ENCODE measurements around the gene CYP4F3. TPM values are rescaled to one million over a fixed set of nuclear protein-coding genes. Genes with fewer than 3 reads are reported as not detected.
"Not testable (repeated sequence)": the region's sequence is repeated elsewhere in the genome, so short reads cannot be mapped to it uniquely, and the experiment has no call there.

The CYP4F3 gene, protein sequence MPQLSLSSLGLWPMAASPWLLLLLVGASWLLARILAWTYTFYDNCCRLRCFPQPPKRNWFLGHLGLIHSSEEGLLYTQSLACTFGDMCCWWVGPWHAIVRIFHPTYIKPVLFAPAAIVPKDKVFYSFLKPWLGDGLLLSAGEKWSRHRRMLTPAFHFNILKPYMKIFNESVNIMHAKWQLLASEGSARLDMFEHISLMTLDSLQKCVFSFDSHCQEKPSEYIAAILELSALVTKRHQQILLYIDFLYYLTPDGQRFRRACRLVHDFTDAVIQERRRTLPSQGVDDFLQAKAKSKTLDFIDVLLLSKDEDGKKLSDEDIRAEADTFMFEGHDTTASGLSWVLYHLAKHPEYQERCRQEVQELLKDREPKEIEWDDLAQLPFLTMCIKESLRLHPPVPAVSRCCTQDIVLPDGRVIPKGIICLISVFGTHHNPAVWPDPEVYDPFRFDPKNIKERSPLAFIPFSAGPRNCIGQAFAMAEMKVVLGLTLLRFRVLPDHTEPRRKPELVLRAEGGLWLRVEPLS
- not detected for polyA plus RNA-seq (2013, experiment 1 of 2)
- polyA plus RNA-seq (2013, experiment 2 of 2), result not detected

DNA sequence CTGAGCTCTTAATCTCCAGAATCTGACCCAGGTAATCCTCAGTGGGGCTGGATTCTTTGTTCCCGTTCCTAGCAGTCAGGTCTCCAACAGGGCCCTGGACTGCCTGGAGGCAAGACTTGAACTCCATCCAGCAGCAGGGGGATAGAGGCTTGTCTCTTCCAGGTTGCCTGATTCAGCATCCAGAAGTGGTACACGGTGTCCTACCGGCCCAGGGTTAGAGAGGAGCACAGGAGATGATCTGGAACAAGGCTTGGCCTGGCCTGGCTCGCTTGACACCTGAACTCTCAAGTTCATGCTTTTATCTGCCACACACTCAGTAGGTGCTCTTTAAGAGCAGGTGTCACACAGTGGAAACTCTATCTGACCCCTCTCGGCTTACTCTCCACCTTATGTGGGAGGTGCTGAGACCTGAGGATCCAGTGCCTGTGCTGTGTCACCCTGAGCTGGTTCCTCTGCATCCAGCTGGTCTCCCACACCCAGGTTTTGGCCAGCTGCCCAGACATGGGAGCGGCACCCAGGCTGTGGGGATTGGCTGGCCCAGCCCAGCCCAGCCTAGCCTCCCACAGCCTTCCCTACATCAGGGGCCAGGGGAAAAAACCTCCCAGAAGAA, at the start of gene CYP4F3:
Gene CYP4F3, plus strand, starts transcription at position 604 of the 610 bp plus-strand sequence. CDS start 519 bp downstream, outside the sequence.
- Histone ChIP-seq H2AK5ac (ENCODE audit: low read length) (no peak within 1 kb of the TSS), H4K5ac (ENCODE audit: low read length) (no peak within 1 kb of the TSS), H3K23ac (ENCODE audit: low read length) (no peak within 1 kb of the TSS), H2BK15ac (replicated peaks; ENCODE audit: low read depth) (no peak within 1 kb of the TSS), H2BK5ac (ENCODE audit: low read length) (no peak within 1 kb of the TSS), H3K36me3 (ENCODE audit: control insufficient read depth, insufficient read depth, low read length) (no peaks in the 10 kb centered on the region), H3K9ac (ENCODE audit: low read length) (no peak within 1 kb of the TSS), H3K18ac (ENCODE audit: low read length) (no peak within 1 kb of the TSS), H3K4ac (ENCODE audit: low read depth, low read length) (no peak within 1 kb of the TSS), H3K79me1 (ENCODE audit: low read length) (no peaks in the 10 kb centered on the region), H3K27ac (ENCODE audit: low read depth, low read length) (no peak within 1 kb of the TSS), H3K4me1 (ENCODE audit: control insufficient read depth, low read depth, low read length) (no peaks in the 10 kb centered on the region), H3K79me2 (ENCODE audit: control insufficient read depth, insufficient read depth, low read length) (no peaks in the 10 kb centered on the region), H2BK120ac (ENCODE audit: low read depth, low read length) (no peak within 1 kb of the TSS), H3K56ac (ENCODE audit: low read length) (no peak within 1 kb of the TSS), H4K8ac (ENCODE audit: low read depth, low read length) (no peak within 1 kb of the TSS), H3K4me3 (ENCODE audit: low read length) (no peak within 1 kb of the TSS), H3K27me3 (ENCODE audit: insufficient read depth, low read length, poor library complexity) (no peaks in the 10 kb centered on the region), H3K4me2 (ENCODE audit: low read length) (no peak within 1 kb of the TSS)
- DNase-seq, result no peak
- WGBS (ENCODE audit: extremely low coverage, insufficient coverage, low lambda C conversion rate), result no CpG with 5 or more reads among the region's 6 CpGs

DNA sequence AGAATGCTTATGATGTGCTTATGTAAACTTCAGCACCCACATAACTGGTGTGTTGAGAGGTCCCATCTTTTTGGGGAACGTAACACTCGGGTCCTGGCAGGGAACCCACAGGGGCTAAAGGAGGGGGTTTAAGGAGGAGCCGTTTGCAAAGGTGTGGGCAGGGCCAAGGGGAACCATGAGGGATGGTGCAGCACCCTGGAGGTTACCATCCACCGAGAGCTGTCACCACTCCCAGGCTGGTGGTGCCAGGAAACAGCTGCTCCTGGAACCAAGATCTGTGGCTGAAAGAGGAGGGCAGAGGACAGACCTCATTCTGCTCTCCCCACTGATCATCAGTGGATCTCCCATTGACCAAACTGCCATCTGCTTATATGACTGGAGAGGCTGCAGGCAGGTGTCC, 48.9 kb upstream of the CYP4F3 start:
- Histone ChIP-seq H2BK5ac (ENCODE audit: low read length) (no peak overlapping the region), H3K36me3 (ENCODE audit: control insufficient read depth, insufficient read depth, low read length) (no peaks in the 10 kb centered on the region), H2BK15ac (replicated peaks; ENCODE audit: low read depth) (no peak overlapping the region), H3K4ac (ENCODE audit: low read depth, low read length) (no peak overlapping the region), H4K5ac (ENCODE audit: low read length) (no peak overlapping the region), H3K79me1 (ENCODE audit: low read length) (no peaks in the 10 kb centered on the region), H3K4me3 (ENCODE audit: low read length) (no peak overlapping the region), H3K23ac (ENCODE audit: low read length) (no peak overlapping the region), H3K9ac (ENCODE audit: low read length) (no peak overlapping the region), H3K4me1 (ENCODE audit: control insufficient read depth, low read depth, low read length) (no peaks in the 10 kb centered on the region), H3K18ac (ENCODE audit: low read length) (no peak overlapping the region), H3K27me3 (ENCODE audit: insufficient read depth, low read length, poor library complexity) (no peaks in the 10 kb centered on the region), H3K27ac (ENCODE audit: low read depth, low read length) (no peak overlapping the region), H2AK5ac (ENCODE audit: low read length) (no peak overlapping the region), H3K56ac (ENCODE audit: low read length) (no peak overlapping the region), H2BK120ac (ENCODE audit: low read depth, low read length) (no peak overlapping the region), H3K79me2 (ENCODE audit: control insufficient read depth, insufficient read depth, low read length) (no peaks in the 10 kb centered on the region), H3K4me2 (ENCODE audit: low read length) (no peak overlapping the region), H4K8ac (ENCODE audit: low read depth, low read length) (no peak overlapping the region)
- no peak for DNase-seq
- no CpG with 5 or more reads among the region's 4 CpGs for WGBS (ENCODE audit: extremely low coverage, insufficient coverage, low lambda C conversion rate)

DNA sequence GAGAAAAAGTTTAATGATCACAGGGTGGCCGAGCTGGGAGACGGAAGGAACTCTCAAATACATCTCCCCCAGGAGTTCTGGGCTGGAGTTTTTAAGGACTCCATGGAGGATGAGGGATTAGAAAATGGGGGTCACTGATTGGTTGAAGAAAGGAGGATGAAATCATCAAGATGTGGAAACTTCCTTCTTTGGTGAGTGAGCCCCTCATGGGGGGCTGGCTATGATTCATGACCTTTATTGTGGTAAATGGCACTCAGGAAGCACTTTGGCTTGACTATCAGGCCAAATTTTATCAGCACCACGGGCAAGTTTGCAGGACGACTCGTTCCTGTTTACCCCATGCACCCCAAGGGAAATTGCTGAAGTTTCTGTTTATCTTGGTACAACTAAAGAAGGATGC, 48.2 kb upstream of the CYP4F3 start:
- H2BK5ac ChIP-seq (ENCODE audit: low read length); H3K56ac ChIP-seq (ENCODE audit: low read length); H3K23ac ChIP-seq (ENCODE audit: low read length); H3K9ac ChIP-seq (ENCODE audit: low read length); H3K79me1 ChIP-seq (ENCODE audit: low read length); H2AK5ac ChIP-seq (ENCODE audit: low read length); H3K27me3 ChIP-seq (ENCODE audit: insufficient read depth, low read length, poor library complexity); H2BK15ac ChIP-seq (replicated peaks; ENCODE audit: low read depth); H3K27ac ChIP-seq (ENCODE audit: low read depth, low read length); DNase-seq; H3K4me1 ChIP-seq (ENCODE audit: control insufficient read depth, low read depth, low read length); H3K79me2 ChIP-seq (ENCODE audit: control insufficient read depth, insufficient read depth, low read length); H3K4me3 ChIP-seq (ENCODE audit: low read length); H3K4me2 ChIP-seq (ENCODE audit: low read length); H3K36me3 ChIP-seq (ENCODE audit: control insufficient read depth, insufficient read depth, low read length); H2BK120ac ChIP-seq (ENCODE audit: low read depth, low read length); H4K5ac ChIP-seq (ENCODE audit: low read length); H3K4ac ChIP-seq (ENCODE audit: low read depth, low read length); H3K18ac ChIP-seq (ENCODE audit: low read length); H4K8ac ChIP-seq (ENCODE audit: low read depth, low read length): not testable (repeated sequence)
- no CpG with 5 or more reads among the region's 5 CpGs for WGBS (ENCODE audit: extremely low coverage, insufficient coverage, low lambda C conversion rate)

DNA sequence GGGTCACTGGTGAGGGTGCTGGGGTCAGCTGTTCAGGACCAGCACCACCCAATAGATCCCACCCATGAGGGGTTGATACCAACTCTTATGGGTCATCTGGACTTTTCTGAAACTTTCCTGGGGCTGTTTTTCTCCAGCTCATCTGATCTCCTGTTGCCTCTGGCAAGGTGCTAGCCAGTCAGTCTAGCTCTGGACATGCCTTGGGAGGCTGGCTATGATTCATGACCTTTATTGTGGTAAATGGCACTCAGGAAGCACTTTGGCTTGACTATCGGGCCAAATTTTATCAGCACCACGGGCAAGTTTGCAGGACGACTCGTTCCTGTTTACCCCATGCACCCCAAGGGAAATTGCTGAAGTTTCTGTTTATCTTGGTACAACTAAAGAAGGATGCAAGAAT, 46.9 kb upstream of the CYP4F3 start:
- H3K27me3 ChIP-seq (ENCODE audit: insufficient read depth, low read length, poor library complexity); H4K5ac ChIP-seq (ENCODE audit: low read length); H3K4ac ChIP-seq (ENCODE audit: low read depth, low read length); H3K36me3 ChIP-seq (ENCODE audit: control insufficient read depth, insufficient read depth, low read length); H3K4me3 ChIP-seq (ENCODE audit: low read length); H2AK5ac ChIP-seq (ENCODE audit: low read length); DNase-seq; H4K8ac ChIP-seq (ENCODE audit: low read depth, low read length); H3K56ac ChIP-seq (ENCODE audit: low read length); H3K9ac ChIP-seq (ENCODE audit: low read length); H3K4me1 ChIP-seq (ENCODE audit: control insufficient read depth, low read depth, low read length); H2BK15ac ChIP-seq (replicated peaks; ENCODE audit: low read depth); H3K18ac ChIP-seq (ENCODE audit: low read length); H3K23ac ChIP-seq (ENCODE audit: low read length); H3K79me1 ChIP-seq (ENCODE audit: low read length); H2BK120ac ChIP-seq (ENCODE audit: low read depth, low read length); H2BK5ac ChIP-seq (ENCODE audit: low read length); H3K27ac ChIP-seq (ENCODE audit: low read depth, low read length); H3K79me2 ChIP-seq (ENCODE audit: control insufficient read depth, insufficient read depth, low read length); H3K4me2 ChIP-seq (ENCODE audit: low read length): not testable (repeated sequence)
- no CpG with 5 or more reads among the region's 4 CpGs for WGBS (ENCODE audit: extremely low coverage, insufficient coverage, low lambda C conversion rate)

DNA sequence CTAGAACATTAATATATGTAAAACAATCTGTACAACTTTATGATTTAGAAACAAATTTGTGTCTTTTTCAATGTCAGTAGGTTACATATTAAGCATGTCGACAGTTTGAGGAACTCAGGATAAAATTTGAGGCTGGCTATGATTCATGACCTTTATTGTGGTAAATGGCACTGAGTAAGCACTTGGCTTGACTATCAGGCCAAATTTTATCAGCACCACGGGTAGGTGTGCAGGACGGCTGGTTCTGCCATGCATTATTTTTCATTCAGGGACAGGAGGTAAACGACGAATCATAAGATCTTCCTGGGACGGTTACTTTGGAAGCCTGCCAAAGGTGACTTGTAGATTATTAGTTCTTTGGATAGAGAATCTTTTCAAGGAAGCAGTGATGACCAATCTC, 45.6 kb upstream of the CYP4F3 start:
- Histone ChIP-seq H3K18ac (ENCODE audit: low read length) (no peak overlapping the region), H3K23ac (ENCODE audit: low read length) (no peak overlapping the region), H3K4ac (ENCODE audit: low read depth, low read length) (no peak overlapping the region), H2BK15ac (replicated peaks; ENCODE audit: low read depth) (no peak overlapping the region), H3K27ac (ENCODE audit: low read depth, low read length) (no peak overlapping the region), H3K27me3 (ENCODE audit: insufficient read depth, low read length, poor library complexity) (no peaks in the 10 kb centered on the region), H4K5ac (ENCODE audit: low read length) (no peak overlapping the region), H2BK5ac (ENCODE audit: low read length) (no peak overlapping the region), H2AK5ac (ENCODE audit: low read length) (no peak overlapping the region), H3K4me1 (ENCODE audit: control insufficient read depth, low read depth, low read length) (no peaks in the 10 kb centered on the region), H3K4me2 (ENCODE audit: low read length) (no peak overlapping the region), H2BK120ac (ENCODE audit: low read depth, low read length) (no peak overlapping the region), H3K36me3 (ENCODE audit: control insufficient read depth, insufficient read depth, low read length) (no peaks in the 10 kb centered on the region), H3K79me1 (ENCODE audit: low read length) (no peaks in the 10 kb centered on the region), H3K79me2 (ENCODE audit: control insufficient read depth, insufficient read depth, low read length) (no peaks in the 10 kb centered on the region), H3K56ac (ENCODE audit: low read length) (no peak overlapping the region), H3K4me3 (ENCODE audit: low read length) (no peak overlapping the region), H3K9ac (ENCODE audit: low read length) (no peak overlapping the region), H4K8ac (ENCODE audit: low read depth, low read length) (no peak overlapping the region)
- no peak for DNase-seq
- no CpG with 5 or more reads among the region's 6 CpGs for WGBS (ENCODE audit: extremely low coverage, insufficient coverage, low lambda C conversion rate)

Measured in mesendoderm (in vitro differentiated cells).